B cell (primary cell): Measurements from ENCODE around the gene PPP2CA. TPM values are rescaled to one million over a fixed set of nuclear protein-coding genes. Genes with fewer than 3 reads are reported as not detected.
"Not testable (repeated sequence)": the region's sequence is repeated elsewhere in the genome, so short reads cannot be mapped to it uniquely, and the experiment has no call there.

Experiments
- ATAC-seq: fragments of 200-7000 bp; cut with Tn5 transposase; one replicate; pipeline ENCODE4 v1.10.0; 2021; ENCODE audit warnings: low read depth, mild to moderate bottlenecking, moderate number of reproducible peaks, moderate library complexity
- CTCF ChIA-PET: fragments of 350-600 bp; sonication (Branson Sonifier 250); formaldehyde crosslinking; loops from one replicate; lab custom pipeline; 2021; ENCODE audit warnings: antibody characterized with exemption, inconsistent platforms; lab: Charles Lee
- POLR2A ChIA-PET: fragments of 350-600 bp; sonication (Branson Sonifier 250); formaldehyde crosslinking; loops from one replicate; lab custom pipeline; 2021; ENCODE audit warnings: antibody characterized with exemption; lab: Charles Lee
- DNase-seq: peaks from one replicate; pipeline ENCODE4 v3.0.0; 2013
- H2AFZ ChIP-seq: 2 replicates; pipeline ENCODE4 v1.6.1; 2012; ENCODE audit warnings: mild to moderate bottlenecking, low read depth, low read length; ENCODE audit not compliant: insufficient read depth, poor library complexity, severe bottlenecking
- H3K27ac ChIP-seq, 2 donors: 1 replicate in 1 of 2; 2 replicates in 1 of 2; pipeline ENCODE4 v1.5.1; 2012 to 2013; ENCODE audit warnings: low read length in 2 of 2, mild to moderate bottlenecking in 2 of 2, moderate library complexity in 1 of 2
- H3K27me3 ChIP-seq, 4 experiments: fragments of 200-600 bp in 1 of 4; sonication (generic) in 1 of 4; replicated peaks in 1 of 4; 1 replicate in 2 of 4; 2 replicates in 2 of 4; pipeline versions ENCODE4 v1.6.1 to v1.7.0; 2013 to 2016; ENCODE audit warnings: low read length in 3 of 4, mild to moderate bottlenecking in 2 of 4, mixed read lengths in 1 of 4, moderate library complexity in 1 of 4; ENCODE audit not compliant: insufficient read depth in 4 of 4, control insufficient read depth in 3 of 4; ENCODE audit errors: control extremely low read depth in 1 of 4
- H3K36me3 ChIP-seq, 2 experiments: replicated peaks in 1 of 2; 1 replicate in 1 of 2; 2 replicates in 1 of 2; pipeline versions ENCODE4 v1.6.1 to v1.7.1; 2013; ENCODE audit warnings: low read length in 1 of 2; ENCODE audit not compliant: insufficient read depth in 2 of 2, control insufficient read depth in 1 of 2; ENCODE audit errors: control extremely low read depth in 1 of 2, extremely low read depth in 1 of 2
- H3K4me1 ChIP-seq, 2 donors: fragments of 200-600 bp in 1 of 2; sonication (generic) in 1 of 2; 1 replicate in 1 of 2; 2 replicates in 1 of 2; pipeline versions ENCODE4 v1.5.1 to v1.6.1; 2013 to 2017; ENCODE audit warnings: low read length in 2 of 2; ENCODE audit not compliant: control insufficient read depth in 2 of 2, insufficient read depth in 2 of 2
- H3K4me2 ChIP-seq: replicated peaks from 2 replicates; pipeline ENCODE3; 2012; ENCODE audit warnings: mild to moderate bottlenecking, low read depth, low read length; ENCODE audit not compliant: poor library complexity, severe bottlenecking
- H3K4me3 ChIP-seq, 5 experiments: fragments of 200-600 bp in 1 of 5; sonication (generic) in 1 of 5; 1 replicate in 3 of 5; 2 replicates in 2 of 5; pipeline versions ENCODE4 v1.5.1 to v1.7.0; 2011 to 2016; ENCODE audit warnings: low read length in 4 of 5, mild to moderate bottlenecking in 4 of 5, low read depth in 2 of 5, control low read depth in 1 of 5, moderate library complexity in 1 of 5; ENCODE audit not compliant: insufficient read depth in 1 of 5; ENCODE audit errors: control extremely low read depth in 1 of 5, extremely low read depth in 1 of 5
- H3K79me2 ChIP-seq: fragments of 200-600 bp; sonication (generic); one replicate; pipeline ENCODE4 v1.6.0; 2016; ENCODE audit warnings: low read length; ENCODE audit not compliant: control insufficient read depth, insufficient read depth
- H3K9ac ChIP-seq: fragments of 200-600 bp; sonication (generic); 2 replicates; pipeline ENCODE4 v1.6.1; 2017; ENCODE audit warnings: mild to moderate bottlenecking, low read length, moderate library complexity
- H3K9me3 ChIP-seq, 3 donors: one replicate each; pipeline versions ENCODE4 v1.6.1 to v1.7.1; 2013; ENCODE audit warnings: low read length in 2 of 3; ENCODE audit not compliant: control insufficient read depth in 2 of 3, insufficient read depth in 1 of 3; ENCODE audit errors: control extremely low read depth in 1 of 3
- H4K20me1 ChIP-seq: 2 replicates; pipeline ENCODE4 v1.6.0; 2012; ENCODE audit warnings: mild to moderate bottlenecking, low read length; ENCODE audit not compliant: insufficient read depth, control insufficient read depth, poor library complexity, severe bottlenecking
- H3K27ac Mint-ChIP-seq: one replicate; pipeline ENCODE4 v1.8.0; 2021; ENCODE audit warnings: mixed read lengths
- H3K27me3 Mint-ChIP-seq: one replicate; pipeline ENCODE4 v1.8.0; 2021; ENCODE audit warnings: mixed read lengths
- H3K4me1 Mint-ChIP-seq: one replicate; pipeline ENCODE4 v1.8.0; 2021; ENCODE audit warnings: mixed read lengths
- H3K4me3 Mint-ChIP-seq: one replicate; pipeline ENCODE4 v1.8.0; 2021; ENCODE audit warnings: mixed read lengths
- H3K9me3 Mint-ChIP-seq: one replicate; pipeline ENCODE4 v1.8.0; 2022; ENCODE audit warnings: mixed read lengths; ENCODE audit not compliant: insufficient read depth
- CTCF ChIP-seq: fragments of 200-600 bp; IDR thresholded peaks from one replicate; pipeline ENCODE4 v1.8.0; 2022; ENCODE audit warnings: antibody characterized with exemption, mild to moderate bottlenecking
- EZH2 ChIP-seq: IDR thresholded peaks from 2 replicates; pipeline ENCODE4 v1.6.1; 2012; ENCODE audit warnings: borderline replicate concordance, low read depth, mild to moderate bottlenecking, moderate library complexity, low read length; ENCODE audit not compliant: insufficient read depth, poor library complexity, severe bottlenecking
- WGBS: methylation state at CpG from one replicate; pipeline ENCODE4 v1.1.5; 2013; ENCODE audit warnings: missing lambda C conversion rate; ENCODE audit not compliant: insufficient coverage; 5-methylcytosine and 5-hydroxymethylcytosine counted together
- intact Hi-C: fragments of 100-400 bp; cut with micrococcal nuclease; formaldehyde crosslinking; loops from one replicate; pipeline ENCODE4 v1.10.0; 2022
- polyA plus RNA-seq: library from polyadenylated mRNA; depleted of rRNA; stranded (reverse); fragments of >200 nt; gene quantifications from 2 replicates; pipeline ENCODE4 v1.2.3, GENCODE V29; 2012
- total RNA-seq, 2 donors: library from RNA; stranded (reverse); fragments of 120-200 nt in 1 of 2; gene quantifications; 1 replicate in 1 of 2; 2 replicates in 1 of 2; pipeline versions ENCODE4 v1.2.3 to v1.2.4, GENCODE V29; 2013 to 2022

PPP2CA gene
- total and polyA plus RNA-seq, 2 donors (not counting 1 experiment from before 2014, with no cell fraction given), result 82.3 to 86.2 TPM

GRCh38 chr5:134153657-134154056, 72.2 kb downstream of the PPP2CA start:
- H3K27ac ChIP-seq, result no peak overlapping the region
- CTCF ChIA-PET, result interaction anchor here (0.8 to 25.7 kb wide), 6 partner anchors 8 to 114 kb away, joined by 3 to 644 read pairs (median 6); no protein-coding TSS in a partner anchor
- H2AFZ ChIP-seq, result no peak overlapping the region
- DNase-seq (no peak), ATAC-seq (no peak)
- no peak overlapping the region for H3K4me3 Mint-ChIP-seq
- no peaks in the 10 kb centered on the region for H3K27me3 Mint-ChIP-seq
- H3K27me3 ChIP-seq, result no peaks in the 10 kb centered on the region
- H3K4me2 ChIP-seq, result no peak overlapping the region
- POLR2A ChIA-PET, result no interaction called here
- H4K20me1 ChIP-seq, result peaks cover 24% of the 10 kb centered on the region
- H3K9ac ChIP-seq, result no peak overlapping the region
- H3K27ac Mint-ChIP-seq, result no peak overlapping the region
- H3K9me3 Mint-ChIP-seq, result no peaks in the 10 kb centered on the region
- 100% methylated on average over 1 of the region's 1 CpG for WGBS
- no peak for TF ChIP-seq CTCF
- TF ChIP-seq EZH2, result no peak
- no peak overlapping the region for H3K4me3 ChIP-seq
- intact Hi-C loops, result no loop called here
- peaks cover 9 to 81% of the 10 kb centered on the region in 2 experiments for H3K36me3 ChIP-seq
- H3K9me3 ChIP-seq, result no peaks in the 10 kb centered on the region
- H3K79me2 ChIP-seq, result peaks cover 7% of the 10 kb centered on the region
- no peaks in the 10 kb centered on the region for H3K4me1 ChIP-seq
- H3K4me1 Mint-ChIP-seq, result no peaks in the 10 kb centered on the region

GRCh38 chr5:134153241-134153640, 72.6 kb downstream of the PPP2CA start:
- no peak overlapping the region for H3K9ac ChIP-seq
- H3K9me3 Mint-ChIP-seq, result no peaks in the 10 kb centered on the region
- no peak overlapping the region for H3K4me3 ChIP-seq
- H3K79me2 ChIP-seq, result peaks cover 7% of the 10 kb centered on the region
- TF ChIP-seq EZH2 (no peak), CTCF (no peak)
- peaks cover 9 to 78% of the 10 kb centered on the region in 2 experiments for H3K36me3 ChIP-seq
- H3K27me3 ChIP-seq, result no peaks in the 10 kb centered on the region
- H3K4me2 ChIP-seq, result no peak overlapping the region
- ChIA-PET CTCF (interaction anchor here (0.6 to 25.7 kb wide), 7 partner anchors 9 to 113 kb away, joined by 3 to 644 read pairs (median 5); no protein-coding TSS in a partner anchor), POLR2A (no interaction called here)
- intact Hi-C loops, result no loop called here
- H3K27me3 Mint-ChIP-seq, result no peaks in the 10 kb centered on the region
- peaks cover 24% of the 10 kb centered on the region for H4K20me1 ChIP-seq
- WGBS, result 100% methylated on average over 2 of the region's 3 CpGs
- peaks cover 2% of the 10 kb centered on the region for H3K4me1 Mint-ChIP-seq
- no peak overlapping the region for H3K27ac Mint-ChIP-seq
- H3K4me3 Mint-ChIP-seq, result no peak overlapping the region
- no peak for DNase-seq
- H2AFZ ChIP-seq, result no peak overlapping the region
- ATAC-seq, result no peak
- no peak overlapping the region for H3K27ac ChIP-seq
- H3K9me3 ChIP-seq, result no peaks in the 10 kb centered on the region
- no peaks in the 10 kb centered on the region for H3K4me1 ChIP-seq

- H3K9ac ChIP-seq, H3K4me3 Mint-ChIP-seq, H3K4me1 Mint-ChIP-seq, H3K27ac Mint-ChIP-seq, H3K4me3 ChIP-seq, ATAC-seq, H3K27ac ChIP-seq, H3K4me1 ChIP-seq, intact Hi-C loops, H3K79me2 ChIP-seq, POLR2A ChIA-PET, H3K9me3 ChIP-seq, H3K27me3 ChIP-seq, H3K4me2 ChIP-seq, H3K9me3 Mint-ChIP-seq, H2AFZ ChIP-seq, DNase-seq, H3K27me3 Mint-ChIP-seq: not testable (repeated sequence)
- CTCF ChIA-PET, result interaction anchor here (0.6 to 25.7 kb wide), 8 partner anchors 9 to 112 kb away, joined by 3 to 644 read pairs (median 4); no protein-coding TSS in a partner anchor
- over 99% methylated on average over 13 of the region's 15 CpGs for WGBS
- Histone ChIP-seq H4K20me1 (peaks cover 24% of the 10 kb centered on the region), H3K36me3 (peaks cover 6 to 73% of the 10 kb centered on the region in 2 experiments)
Observed at GRCh38 chr5:134152173-134152832, 73.6 kb downstream of the PPP2CA start.
